NCI-H1930 (cell line): ENCODE measurements around the gene ZNF101.

Experiments
- DNase-seq, 2 experiments: peaks; one replicate each; lab custom pipeline; 2025; lab: John Stamatoyannopoulos, UW

ZNF101 gene

DNA sequence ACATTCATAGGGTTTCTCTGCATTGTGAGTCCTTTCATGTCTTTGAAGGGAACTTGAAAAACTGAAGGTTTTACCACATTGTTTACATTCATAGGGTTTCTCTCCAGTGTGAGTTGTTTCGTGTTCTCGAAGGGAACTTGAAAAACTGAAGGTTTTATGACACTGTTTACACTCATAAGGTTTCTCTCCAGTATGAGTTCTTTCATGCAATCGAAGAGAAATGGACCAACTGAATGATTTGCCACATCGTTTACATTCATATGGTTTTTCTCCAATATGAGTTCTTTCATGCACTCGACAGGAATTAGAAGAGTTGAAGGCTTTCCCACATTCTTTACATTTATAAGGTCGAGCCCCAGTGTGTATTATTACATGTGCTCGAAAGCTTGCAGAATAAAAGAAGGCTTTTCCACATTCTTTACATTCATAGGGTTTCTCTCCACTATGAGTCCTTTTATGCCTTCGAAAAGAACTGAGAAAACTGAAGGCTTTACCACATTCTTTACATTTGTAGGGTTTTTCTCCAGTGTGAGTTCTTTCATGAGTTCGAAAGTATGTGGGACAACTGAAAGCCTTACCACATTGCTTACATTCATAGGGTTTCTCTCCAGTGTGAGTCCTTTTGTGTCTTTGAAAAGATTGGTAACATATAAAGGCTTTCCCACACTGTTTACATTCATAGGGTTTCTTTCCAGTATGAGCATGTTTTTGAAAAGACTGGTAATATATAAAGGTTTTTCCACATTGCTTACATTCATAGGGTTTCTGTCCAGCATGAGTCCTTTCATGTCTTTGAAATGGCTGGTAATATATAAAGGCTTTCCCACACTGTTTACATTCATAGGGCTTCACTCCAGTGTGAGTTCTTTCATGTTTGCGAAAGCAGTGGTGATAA lies 43.5 kb downstream of the ZNF101 start:
- no peak for DNase-seq

DNA sequence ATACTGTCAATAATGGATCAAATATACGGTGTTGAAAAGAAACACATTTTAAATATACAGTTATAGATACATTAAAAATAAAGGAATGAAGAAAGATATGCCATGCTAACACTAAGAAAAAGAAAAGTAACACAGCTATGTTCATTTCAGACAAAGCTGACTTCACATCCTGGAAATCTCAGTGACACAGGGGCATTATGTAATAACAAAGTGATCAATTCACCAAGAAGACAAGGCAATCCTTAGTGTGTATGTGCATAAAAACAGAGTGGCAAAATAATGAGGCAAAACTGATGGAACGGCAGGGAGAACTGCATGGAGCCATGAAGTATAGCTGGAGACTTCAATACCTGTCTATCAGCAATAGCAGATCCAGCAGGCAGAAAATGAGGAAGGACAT lies 51.2 kb downstream of the ZNF101 start:
- no peak for DNase-seq

DNA sequence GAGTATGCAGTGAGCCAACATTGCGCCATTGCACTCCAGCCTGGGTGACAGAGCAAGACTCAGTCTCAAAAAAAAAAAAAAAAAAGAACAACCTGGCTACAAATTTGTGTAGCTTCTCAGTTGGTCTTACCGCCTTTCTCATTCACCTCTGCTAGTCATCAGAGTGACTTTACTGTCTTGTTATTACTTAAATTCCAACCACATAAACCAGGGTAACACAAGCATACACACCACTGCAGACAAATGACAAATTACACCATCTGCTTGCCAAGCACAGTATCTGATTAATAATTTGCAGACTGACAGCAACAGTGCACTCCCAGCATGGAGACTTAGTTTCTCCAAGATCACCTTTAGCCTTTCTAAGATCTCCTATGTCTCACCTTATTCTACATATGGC lies 53.3 kb downstream of the ZNF101 start:
- DNase-seq, result no peak

DNA sequence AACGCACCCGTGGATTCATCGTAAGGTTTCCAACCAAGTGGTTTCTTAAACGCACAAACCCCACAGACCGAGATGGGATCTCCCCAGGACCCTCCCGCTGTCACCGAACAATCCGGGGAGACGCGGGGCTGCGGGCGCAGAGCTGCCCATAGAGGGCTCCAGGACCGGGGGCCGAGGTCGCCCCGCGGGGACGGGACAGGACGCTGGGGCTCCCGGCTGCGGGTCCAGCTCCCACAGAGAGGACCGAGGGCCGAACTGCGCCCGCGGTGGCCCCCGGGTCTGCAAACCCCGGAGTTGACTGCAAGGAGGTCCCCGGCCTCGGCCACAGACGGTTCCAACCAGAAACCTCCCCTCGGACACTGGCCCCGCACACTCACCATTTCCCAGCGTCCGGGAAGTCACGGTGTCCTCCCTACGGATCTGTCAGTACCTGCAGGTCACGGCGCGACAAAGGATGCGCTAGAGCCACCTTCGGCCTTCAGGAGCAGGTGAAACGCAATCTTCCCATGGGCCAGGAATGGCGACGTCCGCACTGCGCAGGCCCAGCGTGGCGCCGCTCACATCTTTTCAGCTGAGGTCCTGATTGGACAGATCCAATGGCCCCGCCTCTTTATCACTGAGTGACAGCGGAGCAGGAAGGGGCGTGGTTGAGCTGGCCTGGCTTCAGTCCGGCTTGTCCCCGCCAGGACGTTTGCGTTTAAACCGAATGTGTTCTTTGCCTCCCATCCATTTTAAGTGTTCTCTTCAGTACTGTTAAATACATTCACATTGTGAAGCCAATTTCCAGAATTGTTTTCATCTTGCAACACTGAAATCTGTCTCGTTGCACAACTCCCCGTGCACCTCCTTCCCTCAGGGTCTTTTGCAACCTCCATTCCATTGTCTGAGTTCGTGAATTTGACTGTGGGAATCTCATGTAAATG lies 64.2 kb downstream of the ZNF101 start, which contains the start of gene ZNF14:
Gene ZNF14, minus strand, starts transcription at position 534 of the 923 bp plus-strand sequence. Its CDS starts 154 bp downstream, at position 380.
- peak; percentile 85 to 91 for DNase-seq
